GM23338 (cell line): ENCODE results near the gene QRICH1. TPM values are rescaled to one million over a fixed set of nuclear protein-coding genes. Genes with fewer than 3 reads are reported as not detected.

Experiments used
- ATAC-seq: fragments of 200-7000 bp; cut with Tn5 transposase; 3 replicates; pipeline ENCODE4 v1.9.1; 2020
- DNase-seq: peaks from one replicate; pipeline ENCODE4 v3.0.0-alpha.2; 2015; ENCODE audit warnings: low spot score
- H2AFZ ChIP-seq: fragments of 200-600 bp; sonication (generic); 2 replicates; pipeline ENCODE4 v1.8.0; 2016; ENCODE audit warnings: antibody characterized with exemption, mild to moderate bottlenecking, moderate library complexity
- H3F3A ChIP-seq: fragments of 200-600 bp; sonication (generic); replicated peaks from 2 replicates; pipeline ENCODE4 v1.8.0; 2017; ENCODE audit warnings: antibody characterized with exemption, mixed run types, low read depth
- H3K27ac ChIP-seq: fragments of 200-600 bp; sonication (generic); 2 replicates; pipeline ENCODE4 v1.6.1; 2016; ENCODE audit warnings: low read depth
- H3K27me3 ChIP-seq: fragments of 200-600 bp; sonication (generic); 2 replicates; pipeline ENCODE4 v1.8.0; 2016; ENCODE audit warnings: mild to moderate bottlenecking, mixed run types, moderate library complexity; ENCODE audit not compliant: insufficient read depth
- H3K36me3 ChIP-seq: fragments of 200-600 bp; sonication (generic); 2 replicates; pipeline ENCODE4 v1.8.0; 2016; ENCODE audit warnings: mild to moderate bottlenecking; ENCODE audit not compliant: insufficient read depth
- H3K4me1 ChIP-seq: fragments of 200-600 bp; sonication (generic); 2 replicates; pipeline ENCODE4 v1.8.0; 2016; ENCODE audit warnings: mild to moderate bottlenecking, moderate library complexity; ENCODE audit not compliant: insufficient read depth
- H3K4me2 ChIP-seq: fragments of 200-600 bp; sonication (generic); 2 replicates; pipeline ENCODE4 v1.7.1; 2017; ENCODE audit warnings: mixed run types
- H3K4me3 ChIP-seq: fragments of 200-600 bp; sonication (generic); 2 replicates; pipeline ENCODE4 v1.6.1; 2016; ENCODE audit warnings: mixed run types
- H3K79me2 ChIP-seq: fragments of 200-600 bp; sonication (generic); replicated peaks from 2 replicates; pipeline ENCODE4 v1.8.0; 2017; ENCODE audit warnings: mild to moderate bottlenecking; ENCODE audit not compliant: insufficient read depth
- H3K9me2 ChIP-seq: fragments of 200-600 bp; sonication (generic); 2 replicates; pipeline ENCODE4 v1.8.0; 2017; ENCODE audit not compliant: insufficient read depth
- H4K20me1 ChIP-seq: fragments of 200-600 bp; sonication (generic); replicated peaks from 2 replicates; pipeline ENCODE4 v1.8.0; 2017; ENCODE audit warnings: mild to moderate bottlenecking; ENCODE audit not compliant: insufficient read depth
- H3K27ac Mint-ChIP-seq: 2 replicates; pipeline ENCODE4 v1.8.0; 2020; ENCODE audit warnings: inconsistent platforms, mild to moderate bottlenecking, moderate library complexity, mixed read lengths
- H3K27me3 Mint-ChIP-seq: 3 replicates; pipeline ENCODE4 v1.8.0; 2022; ENCODE audit warnings: low read depth, mild to moderate bottlenecking, moderate library complexity, mixed read lengths, inconsistent platforms; ENCODE audit not compliant: insufficient read depth, poor library complexity
- H3K36me3 Mint-ChIP-seq: 3 replicates; pipeline ENCODE4 v1.8.0; 2021; ENCODE audit warnings: low read depth, mild to moderate bottlenecking, inconsistent platforms, moderate library complexity, mixed read lengths
- H3K4me1 Mint-ChIP-seq: 3 replicates; pipeline ENCODE4 v1.8.0; 2020; ENCODE audit warnings: mild to moderate bottlenecking, inconsistent platforms, mixed read lengths
- H3K4me3 Mint-ChIP-seq: 3 replicates; pipeline ENCODE4 v1.8.0; 2021; ENCODE audit warnings: moderate library complexity, mild to moderate bottlenecking, inconsistent platforms, mixed read lengths
- H3K9me3 Mint-ChIP-seq: 3 replicates; pipeline ENCODE4 v1.8.0; 2020; ENCODE audit warnings: moderate library complexity, mild to moderate bottlenecking, inconsistent platforms, mixed read lengths
- EZH2 ChIP-seq: fragments of 200-600 bp; sonication (generic); IDR thresholded peaks from one replicate; pipeline ENCODE4 v1.8.0; 2017; ENCODE audit warnings: antibody characterized with exemption, mild to moderate bottlenecking, low read depth; ENCODE audit not compliant: unreplicated experiment
- EZH2phosphoT487 ChIP-seq: fragments of 200-600 bp; sonication (generic); IDR thresholded peaks from one replicate; pipeline ENCODE4 v1.8.1; 2018; ENCODE audit warnings: antibody characterized with exemption; ENCODE audit not compliant: unreplicated experiment
- JUNB ChIP-seq: IDR thresholded peaks from one replicate; pipeline ENCODE4 v1.6.1; 2016; ENCODE audit warnings: antibody characterized with exemption; ENCODE audit not compliant: unreplicated experiment
- NANOG ChIP-seq: IDR thresholded peaks from 2 replicates; pipeline ENCODE4 v1.6.1; 2016; ENCODE audit warnings: antibody characterized with exemption, borderline replicate concordance
- POLR2AphosphoS5 ChIP-seq: IDR thresholded peaks from 2 replicates; pipeline ENCODE4 v1.6.1; 2016; ENCODE audit warnings: antibody characterized with exemption, low read depth
- REST ChIP-seq: IDR thresholded peaks from one replicate; pipeline ENCODE4 v1.6.1; 2018; ENCODE audit warnings: antibody characterized with exemption; ENCODE audit not compliant: unreplicated experiment
- STAT1 ChIP-seq: IDR thresholded peaks from one replicate; pipeline ENCODE4 v1.6.1; 2016; ENCODE audit warnings: antibody characterized with exemption; ENCODE audit not compliant: unreplicated experiment
- ZNF331 ChIP-seq: fragments of 250-450 bp; sonication (Bioruptor Pico); IDR thresholded peaks from 2 replicates; pipeline ENCODE4 v1.5.0; 2020; ENCODE audit warnings: low read depth, mild to moderate bottlenecking, moderate library complexity
- polyA plus RNA-seq: library from polyadenylated mRNA; unstranded; fragments of >200 nt; fragmentation: Nextera tagmentation; extraction: Ambion mirVana; gene quantifications from 2 replicates; pipeline ENCODE4 v1.2.1, GENCODE V29; 2016
- total RNA-seq: library from RNA; depleted of rRNA; stranded (reverse); fragments of >200 nt; shearing (Covaris generic); gene quantifications from 2 replicates; pipeline ENCODE4 v1.2.3, GENCODE V29; 2014
- TF ChIP-seq, protein P1 (sequence below): IDR thresholded peaks from 2 replicates; pipeline ENCODE4 v1.6.1; 2016; ENCODE audit warnings: antibody characterized with exemption
- TF ChIP-seq, protein P2 (sequence below): fragments of 250-450 bp; sonication (Bioruptor Pico); IDR thresholded peaks from 2 replicates; pipeline ENCODE4 v1.5.0; 2020; ENCODE audit warnings: mild to moderate bottlenecking, moderate library complexity

QRICH1 gene
- total and polyA plus RNA-seq, 2 experiments from 2014 or later = 66.9 to 149 TPM

DNA sequence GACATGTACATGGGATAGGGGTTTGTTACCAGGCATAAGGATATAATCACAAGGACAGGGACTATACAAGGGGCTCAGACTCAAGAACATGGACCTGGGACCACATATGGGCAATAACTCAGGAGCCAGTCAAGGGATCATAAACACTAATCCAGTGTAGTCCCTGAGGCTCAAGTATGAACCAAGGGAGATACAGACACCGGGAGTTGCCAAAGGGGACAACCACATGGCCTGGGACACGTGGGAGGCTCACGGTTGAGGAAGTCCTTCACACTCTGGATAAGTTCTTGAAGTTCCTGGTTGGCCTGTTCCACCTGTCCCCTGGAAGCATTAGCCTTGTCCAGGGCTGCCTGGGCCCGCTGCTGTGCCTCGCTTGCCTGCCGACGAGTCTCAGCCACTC, 28.6 kb upstream of the QRICH1 start:
- no peak overlapping the region for H3K4me3 ChIP-seq
- H3K27ac ChIP-seq = no peak overlapping the region
- no peak for TF ChIP-seq ZNF331 (CRISPR knock-in tag)
- no peak for TF ChIP-seq EZH2
- no peak for TF ChIP-seq POLR2AphosphoS5
- no peak for TF ChIP-seq JUNB
- no peak for TF ChIP-seq NANOG
- no peak for TF ChIP-seq REST
- TF ChIP-seq, protein P1, sequence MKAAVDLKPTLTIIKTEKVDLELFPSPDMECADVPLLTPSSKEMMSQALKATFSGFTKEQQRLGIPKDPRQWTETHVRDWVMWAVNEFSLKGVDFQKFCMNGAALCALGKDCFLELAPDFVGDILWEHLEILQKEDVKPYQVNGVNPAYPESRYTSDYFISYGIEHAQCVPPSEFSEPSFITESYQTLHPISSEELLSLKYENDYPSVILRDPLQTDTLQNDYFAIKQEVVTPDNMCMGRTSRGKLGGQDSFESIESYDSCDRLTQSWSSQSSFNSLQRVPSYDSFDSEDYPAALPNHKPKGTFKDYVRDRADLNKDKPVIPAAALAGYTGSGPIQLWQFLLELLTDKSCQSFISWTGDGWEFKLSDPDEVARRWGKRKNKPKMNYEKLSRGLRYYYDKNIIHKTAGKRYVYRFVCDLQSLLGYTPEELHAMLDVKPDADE = no peak
- H3K27me3 ChIP-seq = no peaks in the 10 kb centered on the region
- H3K36me3 Mint-ChIP-seq = peaks cover 21% of the 10 kb centered on the region
- H3K9me3 Mint-ChIP-seq = no peaks in the 10 kb centered on the region; the same call in 2 of the 3 replicates
- no peak overlapping the region for H2AFZ ChIP-seq
- H3K4me1 Mint-ChIP-seq = peaks cover 4% of the 10 kb centered on the region; the same call in 2 of the 3 replicates
- H4K20me1 ChIP-seq = no peaks in the 10 kb centered on the region
- H3K4me1 ChIP-seq = peaks cover 4% of the 10 kb centered on the region; the same call in 1 of the 2 replicates
- peaks cover 21% of the 10 kb centered on the region for H3F3A ChIP-seq
- peaks cover 10% of the 10 kb centered on the region for H3K79me2 ChIP-seq
- no peak for ATAC-seq
- peak overlapping the region; percentile 21; the same call in 1 of the 3 replicates for H3K4me3 Mint-ChIP-seq
- H3K9me2 ChIP-seq = no peaks in the 10 kb centered on the region
- H3K36me3 ChIP-seq = peaks cover 5% of the 10 kb centered on the region; the same call in 1 of the 2 replicates
- H3K4me2 ChIP-seq = no peak overlapping the region
- DNase-seq = no peak
- peaks cover 5% of the 10 kb centered on the region for H3K27me3 Mint-ChIP-seq
- H3K27ac Mint-ChIP-seq = no peak overlapping the region

- Mint-ChIP-seq H3K4me1 (peaks cover 4% of the 10 kb centered on the region; the same call in 2 of the 3 replicates), H3K9me3 (no peaks in the 10 kb centered on the region; the same call in 2 of the 3 replicates), H3K27me3 (peaks cover 5% of the 10 kb centered on the region), H3K27ac (peak overlapping the region; percentile 83; the same call in 1 of the 2 replicates), H3K36me3 (peaks cover 24% of the 10 kb centered on the region), H3K4me3 (peak overlapping the region; percentile 24; the same call in 1 of the 3 replicates)
- peaks cover 5% of the 10 kb centered on the region; the same call in 1 of the 2 replicates for H3K36me3 ChIP-seq
- peaks cover 10% of the 10 kb centered on the region for H3K79me2 ChIP-seq
- no peak for DNase-seq
- TF ChIP-seq EZH2phosphoT487 (no peak), ZNF331 (CRISPR knock-in tag) (no peak), JUNB (no peak), STAT1 (no peak)
- TF ChIP-seq, protein P2, sequence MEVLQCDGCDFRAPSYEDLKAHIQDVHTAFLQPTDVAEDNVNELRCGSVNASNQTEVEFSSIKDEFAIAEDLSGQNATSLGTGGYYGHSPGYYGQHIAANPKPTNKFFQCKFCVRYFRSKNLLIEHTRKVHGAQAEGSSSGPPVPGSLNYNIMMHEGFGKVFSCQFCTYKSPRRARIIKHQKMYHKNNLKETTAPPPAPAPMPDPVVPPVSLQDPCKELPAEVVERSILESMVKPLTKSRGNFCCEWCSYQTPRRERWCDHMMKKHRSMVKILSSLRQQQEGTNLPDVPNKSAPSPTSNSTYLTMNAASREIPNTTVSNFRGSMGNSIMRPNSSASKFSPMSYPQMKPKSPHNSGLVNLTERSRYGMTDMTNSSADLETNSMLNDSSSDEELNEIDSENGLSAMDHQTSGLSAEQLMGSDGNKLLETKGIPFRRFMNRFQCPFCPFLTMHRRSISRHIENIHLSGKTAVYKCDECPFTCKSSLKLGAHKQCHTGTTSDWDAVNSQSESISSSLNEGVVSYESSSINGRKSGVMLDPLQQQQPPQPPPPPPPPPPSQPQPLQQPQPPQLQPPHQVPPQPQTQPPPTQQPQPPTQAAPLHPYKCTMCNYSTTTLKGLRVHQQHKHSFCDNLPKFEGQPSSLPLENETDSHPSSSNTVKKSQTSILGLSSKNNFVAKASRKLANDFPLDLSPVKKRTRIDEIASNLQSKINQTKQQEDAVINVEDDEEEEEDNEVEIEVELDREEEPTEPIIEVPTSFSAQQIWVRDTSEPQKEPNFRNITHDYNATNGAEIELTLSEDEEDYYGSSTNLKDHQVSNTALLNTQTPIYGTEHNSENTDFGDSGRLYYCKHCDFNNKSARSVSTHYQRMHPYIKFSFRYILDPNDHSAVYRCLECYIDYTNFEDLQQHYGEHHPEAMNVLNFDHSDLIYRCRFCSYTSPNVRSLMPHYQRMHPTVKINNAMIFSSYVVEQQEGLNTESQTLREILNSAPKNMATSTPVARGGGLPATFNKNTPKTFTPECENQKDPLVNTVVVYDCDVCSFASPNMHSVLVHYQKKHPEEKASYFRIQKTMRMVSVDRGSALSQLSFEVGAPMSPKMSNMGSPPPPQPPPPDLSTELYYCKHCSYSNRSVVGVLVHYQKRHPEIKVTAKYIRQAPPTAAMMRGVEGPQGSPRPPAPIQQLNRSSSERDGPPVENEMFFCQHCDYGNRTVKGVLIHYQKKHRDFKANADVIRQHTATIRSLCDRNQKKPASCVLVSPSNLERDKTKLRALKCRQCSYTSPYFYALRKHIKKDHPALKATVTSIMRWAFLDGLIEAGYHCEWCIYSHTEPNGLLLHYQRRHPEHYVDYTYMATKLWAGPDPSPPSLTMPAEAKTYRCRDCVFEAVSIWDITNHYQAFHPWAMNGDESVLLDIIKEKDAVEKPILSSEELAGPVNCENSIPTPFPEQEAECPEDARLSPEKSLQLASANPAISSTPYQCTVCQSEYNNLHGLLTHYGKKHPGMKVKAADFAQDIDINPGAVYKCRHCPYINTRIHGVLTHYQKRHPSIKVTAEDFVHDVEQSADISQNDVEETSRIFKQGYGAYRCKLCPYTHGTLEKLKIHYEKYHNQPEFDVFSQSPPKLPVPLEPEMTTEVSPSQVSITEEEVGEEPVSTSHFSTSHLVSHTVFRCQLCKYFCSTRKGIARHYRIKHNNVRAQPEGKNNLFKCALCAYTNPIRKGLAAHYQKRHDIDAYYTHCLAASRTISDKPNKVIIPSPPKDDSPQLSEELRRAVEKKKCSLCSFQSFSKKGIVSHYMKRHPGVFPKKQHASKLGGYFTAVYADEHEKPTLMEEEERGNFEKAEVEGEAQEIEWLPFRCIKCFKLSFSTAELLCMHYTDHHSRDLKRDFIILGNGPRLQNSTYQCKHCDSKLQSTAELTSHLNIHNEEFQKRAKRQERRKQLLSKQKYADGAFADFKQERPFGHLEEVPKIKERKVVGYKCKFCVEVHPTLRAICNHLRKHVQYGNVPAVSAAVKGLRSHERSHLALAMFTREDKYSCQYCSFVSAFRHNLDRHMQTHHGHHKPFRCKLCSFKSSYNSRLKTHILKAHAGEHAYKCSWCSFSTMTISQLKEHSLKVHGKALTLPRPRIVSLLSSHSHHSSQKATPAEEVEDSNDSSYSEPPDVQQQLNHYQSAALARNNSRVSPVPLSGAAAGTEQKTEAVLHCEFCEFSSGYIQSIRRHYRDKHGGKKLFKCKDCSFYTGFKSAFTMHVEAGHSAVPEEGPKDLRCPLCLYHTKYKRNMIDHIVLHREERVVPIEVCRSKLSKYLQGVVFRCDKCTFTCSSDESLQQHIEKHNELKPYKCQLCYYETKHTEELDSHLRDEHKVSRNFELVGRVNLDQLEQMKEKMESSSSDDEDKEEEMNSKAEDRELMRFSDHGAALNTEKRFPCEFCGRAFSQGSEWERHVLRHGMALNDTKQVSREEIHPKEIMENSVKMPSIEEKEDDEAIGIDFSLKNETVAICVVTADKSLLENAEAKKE (CRISPR knock-in tag) = no peak
- ATAC-seq = no peak
- H2AFZ ChIP-seq = no peak overlapping the region
- peaks cover 21% of the 10 kb centered on the region for H3F3A ChIP-seq
- no peaks in the 10 kb centered on the region for H3K9me2 ChIP-seq
- no peaks in the 10 kb centered on the region for H4K20me1 ChIP-seq
- H3K4me2 ChIP-seq = no peak overlapping the region
- no peak overlapping the region for H3K4me3 ChIP-seq
- no peaks in the 10 kb centered on the region for H3K27me3 ChIP-seq
- H3K27ac ChIP-seq = no peak overlapping the region
- H3K4me1 ChIP-seq = peaks cover 4% of the 10 kb centered on the region; the same call in 1 of the 2 replicates
These were observed 28.2 kb upstream of the QRICH1 start for GRCh38 chr3:49122022-49122421.
